ENCODE measurements around the gene UPK3BL2. TPM values are rescaled to one million over a fixed set of nuclear protein-coding genes. Genes with fewer than 3 reads are reported as not detected.
"Not testable (repeated sequence)": the region's sequence is repeated elsewhere in the genome, so short reads cannot be mapped to it uniquely, and the experiment has no call there.

Gene UPK3BL2
- total and polyA plus RNA-seq, 8 donors, result 11.7 to 22.9 (median 13.7) TPM

- H3K27me3 ChIP-seq; H3K9me3 ChIP-seq; H3K36me3 ChIP-seq; intact Hi-C loops (cut with DNase I); H3K4me1 ChIP-seq: not testable (repeated sequence)
- Histone ChIP-seq H3K27ac (peak within 1 kb of the TSS in 1 of 2 donors; percentile 80), H3K4me3 (peak within 1 kb of the TSS; percentile 60 to 81)
- peak; percentile 38 to 79 for TF ChIP-seq CTCF (IDR thresholded peaks at IDR 0.05)
- ATAC-seq, result peak; percentile 97
- peak; percentile 80 to 100 (median 96) for DNase-seq
These were observed 29.1 kb upstream of the UPK3BL2 start, which contains the start of gene POLR2J3 for GRCh38 chr7:102572261-102573239. Gene POLR2J3 (minus strand): TSS chr7:102572583. CDS start chr7:102572521, 62 bp downstream.

- H3K36me3 ChIP-seq; H3K4me1 ChIP-seq; H3K27ac ChIP-seq; H3K9me3 ChIP-seq; ATAC-seq; intact Hi-C loops (cut with DNase I); H3K27me3 ChIP-seq; H3K4me3 ChIP-seq: not testable (repeated sequence)
- peak in 1 of 4 donors; percentile 67 for DNase-seq
These were observed 25.1 kb upstream of the UPK3BL2 start for GRCh38 chr7:102568620-102569019.

GRCh38 chr7:102550808-102551422 is 7.4 kb upstream of the UPK3BL2 start, which contains the start of gene SPDYE2:
Gene SPDYE2 (plus strand): TSS chr7:102551226. CDS start chr7:102553256, 2,030 bp downstream.
- H3K4me3 ChIP-seq; H3K27ac ChIP-seq; ATAC-seq; intact Hi-C loops (cut with DNase I); DNase-seq; H3K36me3 ChIP-seq; H3K4me1 ChIP-seq; H3K9me3 ChIP-seq; H3K27me3 ChIP-seq: not testable (repeated sequence)

GRCh38 chr7:102546353-102546752 is 2.9 kb upstream of the UPK3BL2 start:
- ATAC-seq; intact Hi-C loops (cut with DNase I); H3K36me3 ChIP-seq; H3K27me3 ChIP-seq; H3K4me3 ChIP-seq; H3K4me1 ChIP-seq; H3K27ac ChIP-seq; H3K9me3 ChIP-seq; DNase-seq: not testable (repeated sequence)

GRCh38 chr7:102545288-102545687 is 1.8 kb upstream of the UPK3BL2 start:
- H3K27me3 ChIP-seq; ATAC-seq; H3K27ac ChIP-seq; H3K4me3 ChIP-seq; H3K9me3 ChIP-seq; H3K36me3 ChIP-seq; H3K4me1 ChIP-seq; intact Hi-C loops (cut with DNase I); DNase-seq: not testable (repeated sequence)

GRCh38 chr7:102544372-102544771 is 876 bp upstream of the UPK3BL2 start:
- H3K27ac ChIP-seq; ATAC-seq; intact Hi-C loops (cut with DNase I); DNase-seq; H3K4me3 ChIP-seq; H3K9me3 ChIP-seq; H3K27me3 ChIP-seq; H3K36me3 ChIP-seq; H3K4me1 ChIP-seq: not testable (repeated sequence)

GRCh38 chr7:102542771-102543170 is 725 bp downstream of the UPK3BL2 start:
- H3K36me3 ChIP-seq; H3K9me3 ChIP-seq; ATAC-seq; H3K4me1 ChIP-seq; H3K4me3 ChIP-seq; H3K27me3 ChIP-seq; H3K27ac ChIP-seq; intact Hi-C loops (cut with DNase I): not testable (repeated sequence)
- peak in 1 of 4 donors; percentile 68 for DNase-seq

GRCh38 chr7:102542083-102542482 is 1.4 kb downstream of the UPK3BL2 start:
- intact Hi-C loops (cut with DNase I); H3K36me3 ChIP-seq; H3K27me3 ChIP-seq; H3K4me3 ChIP-seq; H3K9me3 ChIP-seq; H3K27ac ChIP-seq; ATAC-seq; H3K4me1 ChIP-seq: not testable (repeated sequence)
- peak in 1 of 4 donors; percentile 68 for DNase-seq

GRCh38 chr7:102540604-102541003 is 2.9 kb downstream of the UPK3BL2 start:
- H3K9me3 ChIP-seq; H3K4me3 ChIP-seq; H3K4me1 ChIP-seq; ATAC-seq; H3K27ac ChIP-seq; intact Hi-C loops (cut with DNase I); H3K36me3 ChIP-seq; H3K27me3 ChIP-seq: not testable (repeated sequence)
- DNase-seq, result peak in 1 of 4 donors; percentile 42

GRCh38 chr7:102535062-102535615 is 8.4 kb downstream of the UPK3BL2 start:
- H3K4me3 ChIP-seq; H3K36me3 ChIP-seq; ATAC-seq; H3K4me1 ChIP-seq; intact Hi-C loops (cut with DNase I); H3K9me3 ChIP-seq; H3K27ac ChIP-seq; H3K27me3 ChIP-seq: not testable (repeated sequence)
- peak in 1 of 4 donors; percentile 16 for DNase-seq

- H3K27ac ChIP-seq; H3K4me1 ChIP-seq; DNase-seq; H3K27me3 ChIP-seq; H3K36me3 ChIP-seq; intact Hi-C loops (cut with DNase I); ATAC-seq; H3K9me3 ChIP-seq; H3K4me3 ChIP-seq: not testable (repeated sequence)
These were observed 11.4 kb downstream of the UPK3BL2 start for GRCh38 chr7:102532127-102532526.

- ATAC-seq; intact Hi-C loops (cut with DNase I); H3K4me3 ChIP-seq; H3K4me1 ChIP-seq; H3K27me3 ChIP-seq; H3K9me3 ChIP-seq; H3K36me3 ChIP-seq; H3K27ac ChIP-seq: not testable (repeated sequence)
- peak in 2 of 4 donors; percentile 12 to 41 for DNase-seq
These were observed 11.9 kb downstream of the UPK3BL2 start for GRCh38 chr7:102531583-102531982.

All from left lung (tissue), 10 donors.